CD4-positive, alpha-beta T cell treated with Interleukin-17A for 1 hour (primary cell): Measurements from ENCODE around the gene MRPL36.
A peak's percentile ranks its signal among the peaks of the same experiment; 100 is the strongest.

Source experiments
- DNase-seq: peaks from one replicate; pipeline ENCODE4 v3.0.0-alpha.2; 2020

Gene MRPL36

GRCh38 chr5:1795506-1795905 is 4.1 kb downstream of the MRPL36 start:
- DNase-seq: no peak

GRCh38 chr5:1794901-1795290 is 4.7 kb downstream of the MRPL36 start:
- no peak for DNase-seq

GRCh38 chr5:1793966-1794900 is 5.4 kb downstream of the MRPL36 start:
- DNase-seq: no peak

- DNase-seq: peak; percentile 19
Measured at GRCh38 chr5:1793301-1793740, 6.3 kb downstream of the MRPL36 start.

- DNase-seq: peak; percentile 89
Measured at GRCh38 chr5:1792842-1793266, 6.8 kb downstream of the MRPL36 start.

- DNase-seq: no peak
Measured at GRCh38 chr5:1791176-1791575, 8.5 kb downstream of the MRPL36 start.

GRCh38 chr5:1789834-1790471 is 9.7 kb downstream of the MRPL36 start:
- no peak for DNase-seq

GRCh38 chr5:1789438-1789833 is 10.2 kb downstream of the MRPL36 start:
- DNase-seq: peak; percentile 40

- DNase-seq: no peak
Measured at GRCh38 chr5:1788828-1789227, 10.8 kb downstream of the MRPL36 start.

- DNase-seq: no peak
Measured at GRCh38 chr5:1788200-1788599, 11.4 kb downstream of the MRPL36 start.

GRCh38 chr5:1787472-1788047 is 12.1 kb downstream of the MRPL36 start:
- DNase-seq: no peak

- DNase-seq: no peak
Measured at GRCh38 chr5:1786621-1787471, 12.8 kb downstream of the MRPL36 start.

- no peak for DNase-seq
Measured at GRCh38 chr5:1785984-1786383, 13.7 kb downstream of the MRPL36 start.

GRCh38 chr5:1785062-1785461 is 14.6 kb downstream of the MRPL36 start:
- no peak for DNase-seq

GRCh38 chr5:1784197-1785050 is 15.2 kb downstream of the MRPL36 start:
- no peak for DNase-seq

GRCh38 chr5:1783216-1783554 is 16.5 kb downstream of the MRPL36 start:
- DNase-seq: no peak

GRCh38 chr5:1782385-1783215 is 17.0 kb downstream of the MRPL36 start:
- DNase-seq: no peak

GRCh38 chr5:1781726-1782384 is 17.8 kb downstream of the MRPL36 start:
- DNase-seq: no peak

- DNase-seq: no peak
Measured at GRCh38 chr5:1781107-1781506, 18.5 kb downstream of the MRPL36 start.

GRCh38 chr5:1780614-1780930 is 19.1 kb downstream of the MRPL36 start:
- DNase-seq: no peak
